Panc1 (cell line): ENCODE data around the gene NOTCH4. TPM values are rescaled to one million over a fixed set of nuclear protein-coding genes. Genes with fewer than 3 reads are reported as not detected.

Source experiments
- ATAC-seq: fragments of 200-7000 bp; cut with Tn5 transposase; 2 replicates; pipeline ENCODE4 v1.9.1; 2020; ENCODE audit warnings: mild to moderate bottlenecking, moderate library complexity
- BruUV-seq: library from RNA; stranded (reverse); fragments of 400-500 nt; replicated peaks from 2 replicates; lab custom pipeline; 2021; lab: Mats Ljungman, UMichigan
- CTCF ChIA-PET: fragments of 300-600 bp; sonication (Branson Sonifier 250); formaldehyde crosslinking; loops from one replicate; lab custom pipeline; 2022; ENCODE audit warnings: antibody characterized with exemption; lab: Charles Lee
- POLR2A ChIA-PET: fragments of 300-600 bp; sonication (Branson Sonifier 250); formaldehyde crosslinking; loops from one replicate; lab custom pipeline; 2022; ENCODE audit warnings: antibody characterized with exemption; lab: Charles Lee
- DNase-seq: peaks from one replicate; pipeline ENCODE4 v3.0.0-alpha.2; 2010; ENCODE audit warnings: low read depth, low spot score
- H3K27ac ChIP-seq: 2 replicates; pipeline ENCODE4 v1.5.1; 2011; ENCODE audit warnings: mild to moderate bottlenecking, low read length, inconsistent platforms
- H3K27me3 ChIP-seq: fragments of 200-500 bp; sonication (Bioruptor generic); 2 replicates; pipeline ENCODE4 v1.6.0; 2014; ENCODE audit warnings: low read length, inconsistent platforms; ENCODE audit not compliant: control insufficient read depth, insufficient read depth
- H3K36me3 ChIP-seq: fragments of 200-500 bp; sonication (Bioruptor generic); 2 replicates; pipeline ENCODE4 v1.5.1; 2014; ENCODE audit warnings: inconsistent platforms, mild to moderate bottlenecking, low read length, moderate library complexity; ENCODE audit not compliant: control insufficient read depth, insufficient read depth
- H3K4me1 ChIP-seq: 2 replicates; pipeline ENCODE4 v1.5.1; 2011; ENCODE audit warnings: inconsistent platforms, mild to moderate bottlenecking, low read length, moderate library complexity; ENCODE audit not compliant: control insufficient read depth, insufficient read depth
- H3K4me3 ChIP-seq, 2 experiments: 2 replicates each; pipeline ENCODE4 v1.5.1; 2011 to 2012; ENCODE audit warnings: low read depth in 2 of 2, low read length in 2 of 2, mild to moderate bottlenecking in 2 of 2, inconsistent platforms in 1 of 2, moderate library complexity in 1 of 2
- H3K9me3 ChIP-seq: fragments of 200-500 bp; sonication (Bioruptor generic); 2 replicates; pipeline ENCODE4 v1.5.1; 2014; ENCODE audit warnings: low read depth, mild to moderate bottlenecking, inconsistent platforms, low read length, moderate library complexity; ENCODE audit not compliant: control insufficient read depth, insufficient read depth
- POLR2AphosphoS5 ChIP-seq: IDR thresholded peaks from 2 replicates; pipeline ENCODE4 v1.6.1; 2012; ENCODE audit warnings: mild to moderate bottlenecking, low read depth, low read length, moderate library complexity
- SIN3A ChIP-seq: IDR thresholded peaks from 2 replicates; pipeline ENCODE4 v1.6.1; 2012; ENCODE audit warnings: low read depth, mild to moderate bottlenecking, low read length, moderate library complexity, borderline replicate concordance; ENCODE audit not compliant: insufficient read depth
- TCF7L2 ChIP-seq: IDR thresholded peaks from 2 replicates; pipeline ENCODE4 v1.6.1; 2011; ENCODE audit warnings: mild to moderate bottlenecking, low read depth, low read length, inconsistent platforms
- in situ Hi-C: cut with HindIII; loops from 2 replicates; pipeline ENCODE4 v1.10.0; 2016; ENCODE audit warnings: low sequenced_read_pairs, low pct_unique_long_range_greater_than_20kb
- intact Hi-C: fragments of 100-400 bp; cut with micrococcal nuclease; formaldehyde crosslinking; loops from one replicate; pipeline ENCODE4 v1.10.0; 2022; ENCODE audit not compliant: unreplicated experiment
- total RNA-seq: library from RNA; stranded (reverse); gene quantifications from one replicate; pipeline ENCODE4 v1.2.1, GENCODE V29; 2021; ENCODE audit not compliant: unreplicated experiment
- TF ChIP-seq, protein P1 (sequence below), 2 experiments: IDR thresholded peaks; 2 replicates each; pipeline ENCODE4 v1.6.1; 2011 to 2012; ENCODE audit warnings: low read depth in 2 of 2, control low read depth in 1 of 2, low read length in 1 of 2, mild to moderate bottlenecking in 1 of 2, moderate library complexity in 1 of 2; ENCODE audit not compliant: insufficient read depth in 1 of 2
- TF ChIP-seq, protein P2 (sequence below): fragments of 450-650 bp; IDR thresholded peaks from 2 replicates; pipeline ENCODE4 v1.5.1; 2017; ENCODE audit warnings: mild to moderate bottlenecking

The NOTCH4 gene
- total RNA-seq, 1 experiment from 2014 or later = 2.0 TPM

DNA sequence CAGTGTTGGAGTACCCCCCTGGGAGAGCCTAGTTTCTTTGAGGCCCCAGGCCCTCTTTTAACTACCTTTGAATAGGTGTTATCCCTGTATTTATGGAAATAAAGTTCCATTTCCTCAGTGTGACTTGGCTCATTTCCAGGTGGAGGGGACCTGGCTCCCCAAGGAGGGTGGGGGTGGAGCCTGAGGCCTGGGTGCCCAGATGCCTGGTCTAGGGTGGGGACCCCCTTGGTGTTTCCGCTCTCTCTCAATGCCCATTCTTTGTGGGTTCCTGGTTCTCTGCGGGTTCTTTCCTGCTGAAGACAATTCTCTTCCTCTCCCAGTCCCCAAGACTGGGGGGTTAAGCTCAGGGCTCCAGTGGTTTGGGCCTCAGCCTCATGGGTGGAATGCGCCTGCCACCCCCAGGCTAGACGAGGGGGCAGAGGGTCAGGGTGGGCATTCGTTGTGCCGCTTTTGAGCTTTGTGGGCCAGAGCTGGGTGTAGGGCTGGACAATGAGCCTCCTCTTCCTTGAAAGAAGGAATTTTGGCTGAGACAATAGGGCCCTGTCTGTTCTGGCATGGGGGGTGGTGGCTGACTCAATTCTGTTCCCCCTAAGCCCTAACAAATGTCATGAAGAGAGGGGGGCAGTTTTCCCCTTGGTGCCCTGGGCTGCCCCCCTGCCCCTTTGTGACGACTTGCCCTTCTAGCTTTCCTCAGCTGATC lies 60.2 kb downstream of the NOTCH4 start:
- Histone ChIP-seq H3K36me3 (no peaks in the 10 kb centered on the region), H3K4me3 (no peak overlapping the region), H3K27me3 (no peaks in the 10 kb centered on the region), H3K4me1 (no peaks in the 10 kb centered on the region), H3K27ac (no peak overlapping the region), H3K9me3 (no peaks in the 10 kb centered on the region)
- TF ChIP-seq TCF7L2 = no peak
- TF ChIP-seq, protein P1, sequence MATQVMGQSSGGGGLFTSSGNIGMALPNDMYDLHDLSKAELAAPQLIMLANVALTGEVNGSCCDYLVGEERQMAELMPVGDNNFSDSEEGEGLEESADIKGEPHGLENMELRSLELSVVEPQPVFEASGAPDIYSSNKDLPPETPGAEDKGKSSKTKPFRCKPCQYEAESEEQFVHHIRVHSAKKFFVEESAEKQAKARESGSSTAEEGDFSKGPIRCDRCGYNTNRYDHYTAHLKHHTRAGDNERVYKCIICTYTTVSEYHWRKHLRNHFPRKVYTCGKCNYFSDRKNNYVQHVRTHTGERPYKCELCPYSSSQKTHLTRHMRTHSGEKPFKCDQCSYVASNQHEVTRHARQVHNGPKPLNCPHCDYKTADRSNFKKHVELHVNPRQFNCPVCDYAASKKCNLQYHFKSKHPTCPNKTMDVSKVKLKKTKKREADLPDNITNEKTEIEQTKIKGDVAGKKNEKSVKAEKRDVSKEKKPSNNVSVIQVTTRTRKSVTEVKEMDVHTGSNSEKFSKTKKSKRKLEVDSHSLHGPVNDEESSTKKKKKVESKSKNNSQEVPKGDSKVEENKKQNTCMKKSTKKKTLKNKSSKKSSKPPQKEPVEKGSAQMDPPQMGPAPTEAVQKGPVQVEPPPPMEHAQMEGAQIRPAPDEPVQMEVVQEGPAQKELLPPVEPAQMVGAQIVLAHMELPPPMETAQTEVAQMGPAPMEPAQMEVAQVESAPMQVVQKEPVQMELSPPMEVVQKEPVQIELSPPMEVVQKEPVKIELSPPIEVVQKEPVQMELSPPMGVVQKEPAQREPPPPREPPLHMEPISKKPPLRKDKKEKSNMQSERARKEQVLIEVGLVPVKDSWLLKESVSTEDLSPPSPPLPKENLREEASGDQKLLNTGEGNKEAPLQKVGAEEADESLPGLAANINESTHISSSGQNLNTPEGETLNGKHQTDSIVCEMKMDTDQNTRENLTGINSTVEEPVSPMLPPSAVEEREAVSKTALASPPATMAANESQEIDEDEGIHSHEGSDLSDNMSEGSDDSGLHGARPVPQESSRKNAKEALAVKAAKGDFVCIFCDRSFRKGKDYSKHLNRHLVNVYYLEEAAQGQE (IDR thresholded peaks at IDR 0.05; ENCODE audit: insufficient read depth in 1 of 2, low read depth in 2 of 2, low read length in 1 of 2) = no peak
- TF ChIP-seq SIN3A = no peak
- TF ChIP-seq POLR2AphosphoS5 = no peak
- TF ChIP-seq, protein P2, sequence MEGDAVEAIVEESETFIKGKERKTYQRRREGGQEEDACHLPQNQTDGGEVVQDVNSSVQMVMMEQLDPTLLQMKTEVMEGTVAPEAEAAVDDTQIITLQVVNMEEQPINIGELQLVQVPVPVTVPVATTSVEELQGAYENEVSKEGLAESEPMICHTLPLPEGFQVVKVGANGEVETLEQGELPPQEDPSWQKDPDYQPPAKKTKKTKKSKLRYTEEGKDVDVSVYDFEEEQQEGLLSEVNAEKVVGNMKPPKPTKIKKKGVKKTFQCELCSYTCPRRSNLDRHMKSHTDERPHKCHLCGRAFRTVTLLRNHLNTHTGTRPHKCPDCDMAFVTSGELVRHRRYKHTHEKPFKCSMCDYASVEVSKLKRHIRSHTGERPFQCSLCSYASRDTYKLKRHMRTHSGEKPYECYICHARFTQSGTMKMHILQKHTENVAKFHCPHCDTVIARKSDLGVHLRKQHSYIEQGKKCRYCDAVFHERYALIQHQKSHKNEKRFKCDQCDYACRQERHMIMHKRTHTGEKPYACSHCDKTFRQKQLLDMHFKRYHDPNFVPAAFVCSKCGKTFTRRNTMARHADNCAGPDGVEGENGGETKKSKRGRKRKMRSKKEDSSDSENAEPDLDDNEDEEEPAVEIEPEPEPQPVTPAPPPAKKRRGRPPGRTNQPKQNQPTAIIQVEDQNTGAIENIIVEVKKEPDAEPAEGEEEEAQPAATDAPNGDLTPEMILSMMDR = no peak
- BruUV-seq = no TSS peak
- intact Hi-C loops = no loop called here
- ChIA-PET POLR2A (interaction anchor here (0.5 kb wide), 1 partner anchor 22 kb away, joined by 3 read pairs; no protein-coding TSS in a partner anchor), CTCF (interaction anchor here (0.7 kb wide), 1 partner anchor 14 kb away, joined by 3 read pairs; no protein-coding TSS in a partner anchor)
- in situ Hi-C loops = no loop called here
- no peak for ATAC-seq
- no peak for DNase-seq

DNA sequence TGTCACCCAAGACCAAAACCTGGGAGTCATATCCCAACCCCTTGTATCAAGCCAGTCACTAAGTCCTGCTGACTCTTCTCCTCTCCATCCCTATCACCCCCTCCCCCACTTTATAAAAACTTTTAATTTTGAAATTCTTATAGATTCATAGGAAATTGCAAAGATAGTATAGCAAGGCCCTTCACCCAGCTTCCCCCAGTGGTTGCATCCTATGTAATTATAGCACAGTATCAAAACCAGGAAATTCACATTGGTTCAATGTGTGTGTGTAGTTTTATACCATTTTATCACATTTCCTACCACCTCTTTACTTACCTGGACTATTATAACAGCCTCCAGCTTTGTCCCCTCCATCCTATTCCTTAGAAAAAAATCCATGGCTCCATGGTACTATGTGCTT lies 65.8 kb downstream of the NOTCH4 start:
- no TSS peak for BruUV-seq
- TF ChIP-seq, protein P1 (IDR thresholded peaks at IDR 0.05; ENCODE audit: insufficient read depth in 1 of 2, low read depth in 2 of 2, low read length in 1 of 2) = no peak
- TF ChIP-seq SIN3A = no peak
- TF ChIP-seq, protein P2 = no peak
- no peak for TF ChIP-seq TCF7L2
- TF ChIP-seq POLR2AphosphoS5 = no peak
- no peaks in the 10 kb centered on the region for H3K9me3 ChIP-seq
- H3K27me3 ChIP-seq = no peaks in the 10 kb centered on the region
- H3K27ac ChIP-seq = no peak overlapping the region
- in situ Hi-C loops = no loop called here
- H3K4me1 ChIP-seq = peaks cover 9% of the 10 kb centered on the region
- ChIA-PET CTCF (no interaction called here), POLR2A (interaction anchor here (0.7 kb wide), 1 partner anchor 15 kb away, joined by 4 read pairs; no protein-coding TSS in a partner anchor)
- no peak for DNase-seq
- H3K4me3 ChIP-seq = no peak overlapping the region
- no peaks in the 10 kb centered on the region; the same call in 1 of the 2 replicates for H3K36me3 ChIP-seq
- intact Hi-C loops = no loop called here
- ATAC-seq = no peak
